ENCODE results near the gene ZNF423.

DNA sequence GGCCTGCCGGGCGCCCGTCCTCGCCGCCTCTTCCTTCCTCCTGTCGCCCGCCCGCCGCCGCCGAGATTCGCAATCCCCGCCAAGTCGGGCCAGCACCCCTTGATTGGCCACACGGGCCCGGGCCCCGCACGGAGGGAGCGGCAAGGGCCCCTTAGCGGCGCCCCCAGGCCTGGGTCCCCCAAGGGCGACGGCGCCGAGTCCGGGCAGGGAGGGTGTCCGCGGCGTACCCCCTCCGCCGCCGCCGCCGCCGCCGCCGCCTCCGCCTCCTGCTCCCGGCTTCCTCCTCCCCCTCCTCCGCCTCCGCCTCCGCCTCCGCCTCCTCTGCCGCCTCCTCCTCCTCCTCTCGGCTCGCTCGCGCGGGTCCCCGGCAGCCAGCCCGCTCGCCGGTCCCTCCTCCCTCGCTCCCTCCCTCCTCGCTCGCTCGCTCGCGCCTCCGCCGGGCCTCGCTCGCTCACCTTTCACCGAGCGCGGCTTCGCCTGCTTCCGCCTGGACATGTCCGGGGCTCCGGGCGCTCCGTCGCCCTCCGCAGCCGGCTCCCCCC, 561 bp downstream of the ZNF423 start:
- TF ChIP-seq, protein P1, sequence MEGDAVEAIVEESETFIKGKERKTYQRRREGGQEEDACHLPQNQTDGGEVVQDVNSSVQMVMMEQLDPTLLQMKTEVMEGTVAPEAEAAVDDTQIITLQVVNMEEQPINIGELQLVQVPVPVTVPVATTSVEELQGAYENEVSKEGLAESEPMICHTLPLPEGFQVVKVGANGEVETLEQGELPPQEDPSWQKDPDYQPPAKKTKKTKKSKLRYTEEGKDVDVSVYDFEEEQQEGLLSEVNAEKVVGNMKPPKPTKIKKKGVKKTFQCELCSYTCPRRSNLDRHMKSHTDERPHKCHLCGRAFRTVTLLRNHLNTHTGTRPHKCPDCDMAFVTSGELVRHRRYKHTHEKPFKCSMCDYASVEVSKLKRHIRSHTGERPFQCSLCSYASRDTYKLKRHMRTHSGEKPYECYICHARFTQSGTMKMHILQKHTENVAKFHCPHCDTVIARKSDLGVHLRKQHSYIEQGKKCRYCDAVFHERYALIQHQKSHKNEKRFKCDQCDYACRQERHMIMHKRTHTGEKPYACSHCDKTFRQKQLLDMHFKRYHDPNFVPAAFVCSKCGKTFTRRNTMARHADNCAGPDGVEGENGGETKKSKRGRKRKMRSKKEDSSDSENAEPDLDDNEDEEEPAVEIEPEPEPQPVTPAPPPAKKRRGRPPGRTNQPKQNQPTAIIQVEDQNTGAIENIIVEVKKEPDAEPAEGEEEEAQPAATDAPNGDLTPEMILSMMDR (conservative IDR thresholded peaks at IDR 0.05 in 1 of 2, IDR thresholded peaks at IDR 0.05 in 1 of 2; ENCODE audit: extremely low read depth in 1 of 2, insufficient read depth in 1 of 2, low read depth in 1 of 2, low read length in 2 of 2) = no peak
- TF ChIP-seq EZH2 (IDR thresholded peaks at IDR 0.05; ENCODE audit: borderline replicate concordance, low read length) = no peak
